AG04450 (cell line): ENCODE measurements around the gene ZNF280A. TPM values are rescaled to one million over a fixed set of nuclear protein-coding genes. Genes with fewer than 3 reads are reported as not detected.
"Not testable (repeated sequence)": the region's sequence is repeated elsewhere in the genome, so short reads cannot be mapped to it uniquely, and the experiment has no call there.

Experiments
- CTCF ChIA-PET: fragments of 300-600, 350-600 bp; formaldehyde crosslinking; extraction: SDS; loops from one replicate; lab custom pipeline; 2022; ENCODE audit warnings: antibody characterized with exemption, inconsistent platforms; lab: Charles Lee
- POLR2A ChIA-PET: fragments of 350-600 bp; formaldehyde crosslinking; extraction: SDS; loops from one replicate; lab custom pipeline; 2021; ENCODE audit warnings: antibody characterized with exemption, inconsistent platforms; lab: Yijun Ruan, JAX
- DNase-seq: peaks from one replicate; pipeline ENCODE4 v3.0.0-alpha.2; 2011; ENCODE audit warnings: low read depth, low spot score
- H3K27ac ChIP-seq: one replicate; pipeline ENCODE4 v1.5.1; 2012; ENCODE audit warnings: low read depth, low read length, control low read depth
- H3K27me3 ChIP-seq: one replicate; pipeline ENCODE4 v1.6.0; 2012; ENCODE audit warnings: low read length; ENCODE audit not compliant: control insufficient read depth, insufficient read depth
- H3K4me3 ChIP-seq: 2 replicates; pipeline ENCODE4 v1.5.1; 2011; ENCODE audit warnings: mild to moderate bottlenecking, low read depth, low read length, control low read depth
- H3K9me3 ChIP-seq: 2 replicates; pipeline ENCODE4 v1.5.1; 2012; ENCODE audit warnings: low read length; ENCODE audit not compliant: control insufficient read depth, insufficient read depth
- CTCF ChIP-seq: IDR thresholded peaks from 2 replicates; pipeline ENCODE4 v1.5.1; 2011; ENCODE audit warnings: low read depth, low read length, control low read depth, inconsistent platforms
- polyA plus RNA-seq: library from polyadenylated mRNA; depleted of rRNA; stranded (reverse); fragments of >200 nt; gene quantifications from 2 replicates; pipeline ENCODE4 v1.2.3, GENCODE V29; 2011

Gene ZNF280A
- polyA plus RNA-seq, 1 experiment = not detected

GRCh38 chr22:22474733-22475132, 45.3 kb downstream of the ZNF280A start:
- Histone ChIP-seq H3K4me3 (no peak overlapping the region), H3K27ac (no peak overlapping the region), H3K9me3 (no peaks in the 10 kb centered on the region), H3K27me3 (no peaks in the 10 kb centered on the region)
- CTCF ChIA-PET = interaction anchor here (0.7 to 1.7 kb wide), 2 partner anchors 11 to 296 kb away, joined by 3 to 6 read pairs; no protein-coding TSS in a partner anchor
- DNase-seq = no peak
- TF ChIP-seq CTCF = no peak
- POLR2A ChIA-PET = no interaction called here

GRCh38 chr22:22471104-22471503, 49.0 kb downstream of the ZNF280A start:
- DNase-seq, H3K9me3 ChIP-seq, H3K27me3 ChIP-seq, H3K27ac ChIP-seq, H3K4me3 ChIP-seq, CTCF ChIA-PET, POLR2A ChIA-PET: not testable (repeated sequence)

GRCh38 chr22:22469527-22469926, 50.5 kb downstream of the ZNF280A start:
- ChIA-PET CTCF (no interaction called here), POLR2A (no interaction called here)
- no peak for TF ChIP-seq CTCF
- peaks cover 8% of the 10 kb centered on the region for H3K27me3 ChIP-seq
- no peak overlapping the region for H3K27ac ChIP-seq
- H3K9me3 ChIP-seq = no peaks in the 10 kb centered on the region
- no peak overlapping the region for H3K4me3 ChIP-seq
- no peak for DNase-seq

- DNase-seq, H3K27ac ChIP-seq, H3K9me3 ChIP-seq, POLR2A ChIA-PET, CTCF ChIA-PET, H3K27me3 ChIP-seq, H3K4me3 ChIP-seq: not testable (repeated sequence)
Measured at GRCh38 chr22:22468794-22469469, 51.1 kb downstream of the ZNF280A start.

- H3K27me3 ChIP-seq = peaks cover 8% of the 10 kb centered on the region
- no peak for TF ChIP-seq CTCF
- no peak overlapping the region for H3K27ac ChIP-seq
- CTCF ChIA-PET = interaction anchor here (0.6 to 5.1 kb wide), 3 partner anchors 44 to 489 kb away, joined by 3 to 39 read pairs (median 4); no protein-coding TSS in a partner anchor
- POLR2A ChIA-PET = no interaction called here
- H3K4me3 ChIP-seq = no peak overlapping the region
- no peak for DNase-seq
- no peaks in the 10 kb centered on the region for H3K9me3 ChIP-seq
Measured at GRCh38 chr22:22467112-22467511, 53.0 kb downstream of the ZNF280A start.

GRCh38 chr22:22465782-22466181, 54.3 kb downstream of the ZNF280A start:
- Histone ChIP-seq H3K4me3 (no peak overlapping the region), H3K9me3 (no peaks in the 10 kb centered on the region), H3K27ac (no peak overlapping the region), H3K27me3 (peaks cover 8% of the 10 kb centered on the region)
- TF ChIP-seq CTCF = no peak
- ChIA-PET CTCF (interaction anchor here (0.6 to 5.1 kb wide), 6 partner anchors 17 to 490 kb away, joined by 3 to 39 read pairs (median 4); no protein-coding TSS in a partner anchor), POLR2A (no interaction called here)
- no peak for DNase-seq
